ENCODE results near the gene PDSS1. TPM values are rescaled to one million over a fixed set of nuclear protein-coding genes. Genes with fewer than 3 reads are reported as not detected.

PDSS1 gene
- total and polyA plus RNA-seq, 4 donors, result 6.0 to 7.6 (median 7.1) TPM

- Histone ChIP-seq H3K36me3 (ENCODE audit: control insufficient read depth in 4 of 4, insufficient read depth in 3 of 4, low read depth in 1 of 4, low read length in 3 of 4) (no peaks in the 10 kb centered on the region), H3K4me1 (ENCODE audit: control insufficient read depth in 4 of 4, insufficient read depth in 4 of 4, low read length in 3 of 4) (peaks cover 13 to 41% (median 27%) of the 10 kb centered on the region in 4 donors), H3K4me3 (ENCODE audit: low read depth in 1 of 3, low read length in 3 of 3) (peak overlapping the region; percentile 96 to 100 (median 96)), H3K9me3 (ENCODE audit: control insufficient read depth in 4 of 4, low read length in 3 of 4) (no peaks in the 10 kb centered on the region), H3K27me3 (ENCODE audit: control insufficient read depth in 4 of 4, insufficient read depth in 4 of 4, low read length in 3 of 4) (no peaks in the 10 kb centered on the region), H3K27ac (ENCODE audit: low read depth in 1 of 2, low read length in 2 of 2) (peak overlapping the region; percentile 82 to 85), H3K9ac (ENCODE audit: low read depth in 1 of 2, low read length in 2 of 2) (peak overlapping the region; percentile 42 to 69)
- TF ChIP-seq YY1 (IDR thresholded peaks at IDR 0.05) (no peak), REST (IDR thresholded peaks at IDR 0.05) (no peak), ZBTB33 (IDR thresholded peaks at IDR 0.05) (no peak), RAD21 (IDR thresholded peaks at IDR 0.05) (no peak), EGR1 (IDR thresholded peaks at IDR 0.05; ENCODE audit: low read depth in 2 of 2) (no peak), JUND (IDR thresholded peaks at IDR 0.05) (no peak), NR2F2 (IDR thresholded peaks at IDR 0.05) (no peak)
- DNase-seq (ENCODE audit: low spot score), result no peak
- 3% methylated on average over 42 of the region's 42 CpGs for WGBS
These were observed 564 bp downstream of the PDSS1 start for GRCh38 chr10:26697922-26698608.

DNA sequence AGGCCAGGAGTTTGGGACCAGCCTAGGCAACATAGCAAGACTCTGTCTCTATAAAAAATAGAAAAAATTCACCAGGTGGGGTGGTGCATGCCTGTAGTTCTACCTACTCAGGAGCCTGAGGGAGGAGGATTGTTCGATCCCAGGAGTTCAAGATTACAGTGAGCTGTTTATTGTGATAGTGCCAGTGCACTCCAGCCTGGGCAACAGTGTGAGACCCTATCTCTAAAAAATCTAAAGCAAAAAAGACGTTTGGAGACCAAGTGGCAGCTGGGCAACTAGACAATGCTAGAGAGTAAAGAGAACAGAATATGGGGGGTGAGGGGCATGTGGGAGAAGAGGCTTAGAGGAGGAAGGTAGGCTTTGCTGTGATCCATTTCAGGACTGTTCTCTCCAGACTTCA, 1.4 kb downstream of the PDSS1 start:
- Histone ChIP-seq H3K36me3 (ENCODE audit: control insufficient read depth in 4 of 4, insufficient read depth in 3 of 4, low read depth in 1 of 4, low read length in 3 of 4) (no peaks in the 10 kb centered on the region), H3K9me3 (ENCODE audit: control insufficient read depth in 4 of 4, low read length in 3 of 4) (no peaks in the 10 kb centered on the region), H3K9ac (ENCODE audit: low read depth in 1 of 2, low read length in 2 of 2) (no peak overlapping the region), H3K4me1 (ENCODE audit: control insufficient read depth in 4 of 4, insufficient read depth in 4 of 4, low read length in 3 of 4) (peaks cover 13 to 41% (median 27%) of the 10 kb centered on the region in 4 donors), H3K4me3 (ENCODE audit: low read depth in 1 of 3, low read length in 3 of 3) (peak overlapping the region in 2 of 3 donors; percentile 4 to 96), H3K27ac (ENCODE audit: low read depth in 1 of 2, low read length in 2 of 2) (no peak overlapping the region), H3K27me3 (ENCODE audit: control insufficient read depth in 4 of 4, insufficient read depth in 4 of 4, low read length in 3 of 4) (no peaks in the 10 kb centered on the region)
- TF ChIP-seq FOXA2 (IDR thresholded peaks at IDR 0.05) (no peak), MAX (IDR thresholded peaks at IDR 0.05) (no peak), EGR1 (IDR thresholded peaks at IDR 0.05; ENCODE audit: low read depth in 2 of 2) (no peak), JUND (IDR thresholded peaks at IDR 0.05) (no peak), HNF4A (conservative IDR thresholded peaks at IDR 0.05) (no peak), NR2F2 (IDR thresholded peaks at IDR 0.05) (no peak)
- no peak for DNase-seq (ENCODE audit: low spot score)
- WGBS, result 73% methylated on average over 2 of the region's 2 CpGs

DNA sequence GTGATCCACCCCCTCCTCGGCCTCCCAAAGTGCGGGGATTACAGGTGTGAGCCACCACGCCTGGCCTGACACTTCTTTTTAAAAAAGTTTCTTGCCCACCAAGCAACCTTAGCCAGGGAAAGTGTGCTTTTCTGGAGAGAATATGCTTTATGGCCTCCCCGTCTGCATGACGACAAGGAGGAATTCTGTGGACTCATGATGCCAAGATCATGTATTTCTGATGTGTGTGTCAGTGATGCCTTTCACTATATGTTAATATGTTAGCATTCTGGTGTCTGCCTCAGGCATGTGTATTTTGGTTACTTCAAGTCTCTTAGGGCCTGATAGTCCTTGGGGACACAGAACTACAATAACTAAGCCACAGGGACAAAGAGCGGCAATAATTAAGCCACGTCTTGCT, 2.1 kb downstream of the PDSS1 start:
- no peak overlapping the region for H3K9ac ChIP-seq (ENCODE audit: low read depth in 1 of 2, low read length in 2 of 2)
- H3K27me3 ChIP-seq (ENCODE audit: control insufficient read depth in 4 of 4, insufficient read depth in 4 of 4, low read length in 3 of 4), result no peaks in the 10 kb centered on the region
- no peaks in the 10 kb centered on the region for H3K9me3 ChIP-seq (ENCODE audit: control insufficient read depth in 4 of 4, low read length in 3 of 4)
- no peak overlapping the region for H3K4me3 ChIP-seq (ENCODE audit: low read depth in 1 of 3, low read length in 3 of 3)
- WGBS, result 90% methylated on average over 7 of the region's 7 CpGs
- no peak overlapping the region for H3K27ac ChIP-seq (ENCODE audit: low read depth in 1 of 2, low read length in 2 of 2)
- peaks cover 13 to 41% (median 27%) of the 10 kb centered on the region in 4 donors for H3K4me1 ChIP-seq (ENCODE audit: control insufficient read depth in 4 of 4, insufficient read depth in 4 of 4, low read length in 3 of 4)
- H3K36me3 ChIP-seq (ENCODE audit: control insufficient read depth in 4 of 4, insufficient read depth in 3 of 4, low read depth in 1 of 4, low read length in 3 of 4), result no peaks in the 10 kb centered on the region
- DNase-seq (ENCODE audit: low spot score), result no peak
- TF ChIP-seq, protein P1, sequence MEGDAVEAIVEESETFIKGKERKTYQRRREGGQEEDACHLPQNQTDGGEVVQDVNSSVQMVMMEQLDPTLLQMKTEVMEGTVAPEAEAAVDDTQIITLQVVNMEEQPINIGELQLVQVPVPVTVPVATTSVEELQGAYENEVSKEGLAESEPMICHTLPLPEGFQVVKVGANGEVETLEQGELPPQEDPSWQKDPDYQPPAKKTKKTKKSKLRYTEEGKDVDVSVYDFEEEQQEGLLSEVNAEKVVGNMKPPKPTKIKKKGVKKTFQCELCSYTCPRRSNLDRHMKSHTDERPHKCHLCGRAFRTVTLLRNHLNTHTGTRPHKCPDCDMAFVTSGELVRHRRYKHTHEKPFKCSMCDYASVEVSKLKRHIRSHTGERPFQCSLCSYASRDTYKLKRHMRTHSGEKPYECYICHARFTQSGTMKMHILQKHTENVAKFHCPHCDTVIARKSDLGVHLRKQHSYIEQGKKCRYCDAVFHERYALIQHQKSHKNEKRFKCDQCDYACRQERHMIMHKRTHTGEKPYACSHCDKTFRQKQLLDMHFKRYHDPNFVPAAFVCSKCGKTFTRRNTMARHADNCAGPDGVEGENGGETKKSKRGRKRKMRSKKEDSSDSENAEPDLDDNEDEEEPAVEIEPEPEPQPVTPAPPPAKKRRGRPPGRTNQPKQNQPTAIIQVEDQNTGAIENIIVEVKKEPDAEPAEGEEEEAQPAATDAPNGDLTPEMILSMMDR (IDR thresholded peaks at IDR 0.05; ENCODE audit: low read depth, low read length, missing input control), result no peak
- no peak for TF ChIP-seq RAD21 (IDR thresholded peaks at IDR 0.05)
- no peak for TF ChIP-seq RXRA (IDR thresholded peaks at IDR 0.05)
- TF ChIP-seq FOXA2 (IDR thresholded peaks at IDR 0.05), result no peak
- TF ChIP-seq, protein P2, sequence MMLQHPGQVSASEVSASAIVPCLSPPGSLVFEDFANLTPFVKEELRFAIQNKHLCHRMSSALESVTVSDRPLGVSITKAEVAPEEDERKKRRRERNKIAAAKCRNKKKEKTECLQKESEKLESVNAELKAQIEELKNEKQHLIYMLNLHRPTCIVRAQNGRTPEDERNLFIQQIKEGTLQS (IDR thresholded peaks at IDR 0.05), result no peak
- no peak for TF ChIP-seq EGR1 (IDR thresholded peaks at IDR 0.05; ENCODE audit: low read depth in 2 of 2)
- no peak for TF ChIP-seq YY1 (IDR thresholded peaks at IDR 0.05)
- TF ChIP-seq ZBTB33 (IDR thresholded peaks at IDR 0.05), result no peak
- no peak for TF ChIP-seq HNF4G (IDR thresholded peaks at IDR 0.05)
- TF ChIP-seq HNF4A (conservative IDR thresholded peaks at IDR 0.05), result no peak
- TF ChIP-seq MAX (IDR thresholded peaks at IDR 0.05), result no peak
- no peak for TF ChIP-seq NR2F2 (IDR thresholded peaks at IDR 0.05)
- TF ChIP-seq TAF1 (conservative IDR thresholded peaks at IDR 0.05), result no peak
- TF ChIP-seq JUND (IDR thresholded peaks at IDR 0.05), result no peak

Data from liver (tissue), 9 donors.